OCI-LY7 (cell line): ENCODE measurements around the gene SEZ6. TPM values are rescaled to one million over a fixed set of nuclear protein-coding genes. Genes with fewer than 3 reads are reported as not detected.

Experiments used
- BruUV-seq: library from RNA; stranded (reverse); fragments of 400-500 nt; replicated peaks from 2 replicates; lab custom pipeline; 2021; lab: Mats Ljungman, UMichigan
- CTCF ChIA-PET: fragments of 300-600 bp; sonication (Branson Sonifier 250); formaldehyde crosslinking; loops from one replicate; lab custom pipeline; 2022; ENCODE audit warnings: antibody characterized with exemption; ENCODE audit not compliant: unreplicated experiment; lab: Charles Lee
- POLR2A ChIA-PET: fragments of 300-600 bp; sonication (Branson Sonifier 250); formaldehyde crosslinking; loops from one replicate; lab custom pipeline; 2022; ENCODE audit warnings: antibody characterized with exemption; lab: Charles Lee
- DNase-seq: peaks from one replicate; pipeline ENCODE4 v3.0.0-alpha.2; 2015; ENCODE audit warnings: low spot score
- H2AFZ ChIP-seq: fragments of 200-600 bp; sonication (generic), shearing (Covaris generic); 2 replicates; pipeline ENCODE4 v1.6.1; 2014; ENCODE audit warnings: mild to moderate bottlenecking, antibody characterized with exemption, low read length, moderate library complexity
- H3K27ac ChIP-seq: fragments of 200-600 bp; sonication (generic); 2 replicates; pipeline ENCODE4 v1.5.1; 2014; ENCODE audit warnings: mixed run types, low read depth, mild to moderate bottlenecking, moderate library complexity, low read length, inconsistent platforms; ENCODE audit not compliant: poor library complexity, severe bottlenecking
- H3K36me3 ChIP-seq: fragments of 200-600 bp; sonication (generic); 2 replicates; pipeline ENCODE4 v1.6.1; 2014; ENCODE audit warnings: mild to moderate bottlenecking, antibody characterized with exemption, low read length, moderate library complexity, mixed read lengths; ENCODE audit not compliant: insufficient read depth
- H3K4me1 ChIP-seq: fragments of 200-600 bp; sonication (generic); 2 replicates; pipeline ENCODE4 v1.5.1; 2014; ENCODE audit warnings: mild to moderate bottlenecking, low read length; ENCODE audit not compliant: insufficient read depth, poor library complexity, severe bottlenecking
- H3K4me2 ChIP-seq: fragments of 200-600 bp; sonication (generic); 2 replicates; pipeline ENCODE4 v1.6.1; 2014; ENCODE audit warnings: mild to moderate bottlenecking, low read length
- H3K4me3 ChIP-seq: fragments of 200-600 bp; sonication (generic); 2 replicates; pipeline ENCODE4 v1.5.1; 2014; ENCODE audit warnings: mild to moderate bottlenecking, low read depth, low read length; ENCODE audit not compliant: poor library complexity, severe bottlenecking
- H3K79me2 ChIP-seq: fragments of 200-600 bp; sonication (generic); 2 replicates; pipeline ENCODE4 v1.6.1; 2016; ENCODE audit warnings: low read depth, mild to moderate bottlenecking, low read length, moderate library complexity, mixed read lengths; ENCODE audit not compliant: insufficient read depth
- H3K9me2 ChIP-seq: fragments of 200-600 bp; sonication (generic); 2 replicates; pipeline ENCODE4 v1.6.1; 2016; ENCODE audit warnings: mild to moderate bottlenecking, low read length, mixed read lengths; ENCODE audit not compliant: insufficient read depth
- H3K9me3 ChIP-seq: fragments of 200-600 bp; sonication (generic); 2 replicates; pipeline ENCODE4 v1.6.1; 2014; ENCODE audit warnings: mild to moderate bottlenecking, mixed run types, low read length, mixed read lengths
- H4K20me1 ChIP-seq: fragments of 200-600 bp; sonication (generic); 2 replicates; pipeline ENCODE4 v1.6.1; 2014; ENCODE audit warnings: mild to moderate bottlenecking, antibody characterized with exemption, low read length, moderate library complexity, mixed read lengths; ENCODE audit not compliant: insufficient read depth
- CTCF ChIP-seq: fragments of 200-600 bp; sonication (generic); conservative IDR thresholded peaks from 2 replicates; pipeline ENCODE4 v1.5.1; 2014; ENCODE audit warnings: mild to moderate bottlenecking, antibody characterized with exemption, low read length, moderate library complexity, mixed read lengths
- EZH2phosphoT487 ChIP-seq: fragments of 200-600 bp; sonication (generic); IDR thresholded peaks from 2 replicates; pipeline ENCODE4 v1.6.1; 2018; ENCODE audit warnings: low read depth, borderline replicate concordance, mild to moderate bottlenecking, mixed run types, antibody characterized with exemption, low read length, moderate library complexity, mixed read lengths
- intact Hi-C: fragments of 100-400 bp; cut with micrococcal nuclease; formaldehyde crosslinking; loops from one replicate; pipeline ENCODE4 v1.10.0; 2022; ENCODE audit not compliant: unreplicated experiment
- total RNA-seq, 2 experiments: library from RNA; depleted of rRNA in 1 of 2; stranded (reverse); fragments of >200 nt in 1 of 2; shearing (Covaris generic) in 1 of 2; gene quantifications; 2 replicates each; pipeline ENCODE4 v1.2.3, GENCODE V29; 2014 to 2022

SEZ6 gene
- total RNA-seq, 2 experiments from 2014 or later = not detected

- POLR2A ChIA-PET = no interaction called here
- Histone ChIP-seq H3K4me1 (peaks cover 17% of the 10 kb centered on the region), H3K36me3 (no peaks in the 10 kb centered on the region), H2AFZ (no peak overlapping the region), H3K27ac (no peak overlapping the region), H3K4me2 (no peak overlapping the region), H4K20me1 (no peaks in the 10 kb centered on the region), H3K9me3 (no peaks in the 10 kb centered on the region), H3K4me3 (no peak overlapping the region), H3K9me2 (no peaks in the 10 kb centered on the region), H3K79me2 (no peaks in the 10 kb centered on the region)
- BruUV-seq = no TSS peak
- CTCF ChIA-PET = no interaction called here
- intact Hi-C loops = no loop called here
- DNase-seq = no peak
- no peak for TF ChIP-seq EZH2phosphoT487
- no peak for TF ChIP-seq CTCF
Observed at GRCh38 chr17:29039764-29040598, 34.1 kb upstream of the SEZ6 start.

GRCh38 chr17:29038085-29038795, 32.4 kb upstream of the SEZ6 start:
- Histone ChIP-seq H2AFZ (no peak overlapping the region), H3K4me3 (no peak overlapping the region), H3K9me2 (no peaks in the 10 kb centered on the region), H3K36me3 (no peaks in the 10 kb centered on the region), H3K79me2 (no peaks in the 10 kb centered on the region), H3K4me1 (peaks cover 10% of the 10 kb centered on the region), H4K20me1 (no peaks in the 10 kb centered on the region), H3K27ac (no peak overlapping the region), H3K9me3 (peaks cover 4% of the 10 kb centered on the region; the same call in 1 of the 2 replicates), H3K4me2 (no peak overlapping the region)
- no peak for TF ChIP-seq CTCF
- no peak for TF ChIP-seq EZH2phosphoT487
- ChIA-PET CTCF (no interaction called here), POLR2A (no interaction called here)
- no peak for DNase-seq
- BruUV-seq = no TSS peak
- intact Hi-C loops = no loop called here

DNA sequence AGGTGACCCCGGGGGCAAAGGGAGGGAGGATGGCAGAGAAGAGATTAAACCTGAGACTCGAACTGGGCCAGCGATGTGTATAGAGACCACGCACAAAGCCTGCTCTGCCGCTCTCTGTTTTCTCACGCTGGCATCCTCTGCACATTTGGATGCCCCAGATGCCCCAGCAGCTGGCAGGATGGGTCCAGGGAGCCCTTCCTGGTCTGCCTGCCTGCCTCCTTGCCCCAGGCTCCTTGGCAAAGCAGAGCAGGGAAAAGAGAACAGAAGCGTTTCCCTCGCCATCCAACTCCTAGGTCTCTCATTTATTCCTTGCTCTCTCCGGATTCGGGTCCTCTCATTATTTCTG, 31.9 kb upstream of the SEZ6 start:
- no peak for DNase-seq
- no peak overlapping the region for H3K4me2 ChIP-seq
- no peak for TF ChIP-seq EZH2phosphoT487
- TF ChIP-seq CTCF = no peak
- no peaks in the 10 kb centered on the region for H4K20me1 ChIP-seq
- CTCF ChIA-PET = no interaction called here
- BruUV-seq = no TSS peak
- intact Hi-C loops = no loop called here
- no peak overlapping the region for H3K27ac ChIP-seq
- H3K79me2 ChIP-seq = no peaks in the 10 kb centered on the region
- H3K9me3 ChIP-seq = peaks cover 4% of the 10 kb centered on the region; the same call in 1 of the 2 replicates
- H2AFZ ChIP-seq = no peak overlapping the region
- POLR2A ChIA-PET = no interaction called here
- H3K9me2 ChIP-seq = no peaks in the 10 kb centered on the region
- H3K4me1 ChIP-seq = peaks cover 5% of the 10 kb centered on the region
- no peaks in the 10 kb centered on the region for H3K36me3 ChIP-seq
- H3K4me3 ChIP-seq = no peak overlapping the region
